GM18907 (cell line): ENCODE measurements around the gene GALNS.
"Not testable (repeated sequence)": the region's sequence is repeated elsewhere in the genome, so short reads cannot be mapped to it uniquely, and the experiment has no call there.

Experiments
- ATAC-seq: cut with Tn5 transposase; IDR thresholded peaks from one replicate; pipeline ENCODE4 v1.9.1; 2021; ENCODE audit warnings: mild to moderate bottlenecking, moderate library complexity; ENCODE audit not compliant: unreplicated experiment

GALNS gene, protein sequence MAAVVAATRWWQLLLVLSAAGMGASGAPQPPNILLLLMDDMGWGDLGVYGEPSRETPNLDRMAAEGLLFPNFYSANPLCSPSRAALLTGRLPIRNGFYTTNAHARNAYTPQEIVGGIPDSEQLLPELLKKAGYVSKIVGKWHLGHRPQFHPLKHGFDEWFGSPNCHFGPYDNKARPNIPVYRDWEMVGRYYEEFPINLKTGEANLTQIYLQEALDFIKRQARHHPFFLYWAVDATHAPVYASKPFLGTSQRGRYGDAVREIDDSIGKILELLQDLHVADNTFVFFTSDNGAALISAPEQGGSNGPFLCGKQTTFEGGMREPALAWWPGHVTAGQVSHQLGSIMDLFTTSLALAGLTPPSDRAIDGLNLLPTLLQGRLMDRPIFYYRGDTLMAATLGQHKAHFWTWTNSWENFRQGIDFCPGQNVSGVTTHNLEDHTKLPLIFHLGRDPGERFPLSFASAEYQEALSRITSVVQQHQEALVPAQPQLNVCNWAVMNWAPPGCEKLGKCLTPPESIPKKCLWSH

DNA sequence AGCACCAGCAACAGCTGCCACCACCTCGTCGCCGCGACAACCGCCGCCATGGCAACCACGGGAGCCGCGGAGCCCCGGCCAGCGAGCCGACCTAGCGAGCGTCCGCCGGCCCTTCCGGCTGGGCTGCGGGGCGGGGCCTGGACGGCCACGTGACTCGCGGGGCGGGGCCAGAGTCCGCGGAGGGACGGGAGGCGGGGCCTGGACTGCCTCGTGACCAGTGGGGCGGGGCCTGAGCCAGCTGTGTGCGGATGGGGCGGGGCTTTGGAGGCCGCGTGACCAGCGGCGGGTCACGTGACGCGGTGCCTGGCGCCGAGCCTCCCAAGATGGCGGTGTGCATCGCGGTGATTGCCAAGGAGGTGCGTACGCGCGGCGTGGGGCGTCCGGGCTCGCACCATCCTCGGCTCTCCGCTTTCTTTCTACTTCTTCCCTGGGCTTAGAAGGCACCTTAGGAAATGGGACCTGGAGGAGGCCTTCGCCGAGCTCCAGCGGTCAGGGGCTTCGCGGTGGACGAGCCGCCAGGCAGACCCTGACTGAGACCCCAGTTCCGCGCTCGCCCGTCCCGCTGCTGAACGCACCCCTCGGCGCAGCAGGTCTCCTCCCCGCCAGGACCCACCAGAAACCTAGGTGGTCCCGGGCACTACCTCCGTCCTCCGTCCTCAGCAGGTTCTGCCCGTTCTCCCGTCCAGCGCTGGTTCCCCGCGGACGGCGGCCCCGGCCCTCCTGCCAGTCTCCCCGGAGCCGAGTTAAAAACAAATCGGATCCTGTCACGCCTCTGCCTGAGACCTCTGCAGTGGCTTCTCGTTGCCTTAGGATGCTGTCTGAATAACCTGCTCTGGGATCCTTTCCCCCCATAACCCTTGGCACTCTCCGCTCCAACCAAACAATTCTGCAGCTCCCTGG, at the start of gene GALNS, which contains the start of gene TRAPPC2L:
Gene GALNS, minus strand, starts transcription at position 120 of the 900 bp plus-strand sequence. Its CDS starts 70 bp downstream, at position 50.
Gene TRAPPC2L, plus strand, starts transcription at position 300 of the 900 bp plus-strand sequence. Its CDS starts 24 bp downstream, at position 324.
- peak; percentile 82 for ATAC-seq

DNA sequence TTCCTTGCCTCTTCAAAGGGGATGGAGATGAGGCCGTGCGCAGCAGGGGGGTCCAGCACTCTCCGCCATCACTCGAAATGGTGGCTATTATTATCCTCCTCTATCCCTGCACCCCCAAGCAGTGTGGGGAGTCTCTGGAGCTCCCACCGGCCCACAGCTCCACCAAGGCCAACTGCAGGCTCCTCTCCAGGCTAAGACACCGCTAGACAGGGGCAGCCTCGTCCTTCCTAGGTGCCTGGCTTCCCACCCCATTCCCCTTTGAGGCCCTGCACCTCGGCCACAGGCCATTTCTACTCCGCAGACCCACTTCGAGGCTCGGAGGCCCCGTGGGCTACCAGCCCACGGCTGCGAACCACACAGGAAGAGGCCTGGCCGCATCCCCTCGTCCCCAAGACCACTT, 49.3 kb upstream of the GALNS start:
- no peak for ATAC-seq

DNA sequence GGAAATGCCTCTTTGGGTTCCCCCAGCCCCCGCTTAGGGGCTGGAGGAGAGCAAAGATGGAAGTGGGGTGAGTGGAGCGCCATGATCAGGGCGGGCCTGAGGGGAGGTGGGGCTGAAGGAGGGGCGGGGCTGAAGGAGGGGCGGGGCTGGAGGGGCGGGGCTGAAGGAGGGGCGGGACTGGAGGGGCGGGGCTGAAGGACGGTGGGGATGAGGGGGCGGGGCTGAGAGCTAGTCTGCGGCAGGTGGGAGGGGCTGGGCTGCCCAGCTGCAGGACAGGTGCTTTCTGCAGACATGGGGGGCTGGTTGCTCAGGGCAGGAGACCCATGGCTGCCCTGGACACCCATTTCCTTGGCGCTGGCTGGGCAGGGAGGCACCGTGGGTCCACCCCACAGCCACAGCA, 48.8 kb upstream of the GALNS start:
- ATAC-seq = no peak

DNA sequence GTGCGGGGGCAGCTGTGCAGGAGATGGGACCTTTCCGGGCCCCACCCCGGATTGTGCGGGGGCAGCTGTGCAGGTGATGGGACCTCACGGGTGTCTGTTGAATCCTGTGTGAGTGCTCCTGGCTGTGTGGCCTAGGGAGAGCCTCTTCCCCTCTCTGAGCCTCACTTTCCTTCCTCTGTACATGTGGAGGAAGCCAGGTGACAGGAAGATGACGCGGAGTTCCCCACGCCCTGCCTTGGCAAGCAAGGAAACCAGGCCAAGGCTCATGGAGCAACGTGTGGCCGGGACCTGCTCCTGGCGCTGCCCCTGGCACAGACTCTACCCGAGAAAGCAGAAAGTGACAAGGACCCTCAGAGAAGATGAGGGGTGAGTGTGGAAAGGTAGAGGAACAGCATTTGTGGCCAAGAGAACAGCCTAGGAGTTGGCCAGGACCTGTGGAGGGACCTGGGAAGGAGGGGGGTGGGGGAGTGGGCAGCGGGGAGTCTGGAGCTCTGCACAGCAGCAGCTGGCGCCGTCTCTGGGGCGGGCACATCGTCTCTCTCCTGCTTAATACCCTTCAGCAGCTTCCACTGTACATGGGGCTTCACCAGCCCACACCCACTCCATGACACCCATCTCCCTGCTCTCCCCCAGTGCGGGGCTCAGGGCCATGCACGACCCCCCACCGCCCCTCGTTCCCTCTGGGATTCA, 48.1 kb upstream of the GALNS start:
- no peak for ATAC-seq

DNA sequence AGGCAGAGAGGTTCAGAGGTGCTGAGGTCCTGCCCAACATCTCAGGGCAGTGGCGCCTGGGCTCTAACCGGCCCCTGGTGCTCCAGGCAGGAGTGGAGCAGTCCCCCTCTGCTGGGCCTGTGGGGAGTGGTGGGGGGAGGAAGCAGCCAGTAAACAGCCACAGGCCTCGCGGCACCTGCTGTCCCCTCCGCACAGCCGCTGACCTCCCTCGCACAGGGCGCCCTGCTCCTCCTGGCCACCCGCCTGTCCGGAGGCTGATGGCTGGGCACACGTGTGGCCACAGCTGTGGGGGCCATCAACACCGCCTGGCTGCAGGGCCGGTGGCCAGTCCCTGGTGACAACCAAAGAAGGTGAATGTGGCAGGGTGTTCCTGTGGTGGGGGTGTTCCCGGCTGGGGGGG, 46.5 kb upstream of the GALNS start:
- no peak for ATAC-seq

DNA sequence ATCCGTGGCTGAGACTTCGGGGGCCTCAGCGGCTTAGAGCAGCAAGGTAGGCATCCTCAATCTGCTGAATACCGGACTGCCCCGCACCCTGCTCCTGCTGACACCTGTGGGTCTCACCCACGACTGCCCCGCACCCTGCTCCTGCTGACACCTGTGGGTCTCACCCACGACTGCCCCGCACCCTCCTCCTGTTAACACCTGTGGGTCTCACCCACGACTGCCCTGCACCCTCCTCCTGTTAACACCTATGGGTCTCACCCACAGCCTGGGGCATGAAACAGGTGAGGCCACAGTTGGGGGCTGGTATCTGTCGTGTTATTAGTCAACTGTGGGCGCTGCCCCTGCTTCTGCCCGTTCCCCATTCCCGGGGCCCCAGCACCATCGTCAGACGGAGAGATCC, 46.0 kb upstream of the GALNS start:
- no peak for ATAC-seq

DNA sequence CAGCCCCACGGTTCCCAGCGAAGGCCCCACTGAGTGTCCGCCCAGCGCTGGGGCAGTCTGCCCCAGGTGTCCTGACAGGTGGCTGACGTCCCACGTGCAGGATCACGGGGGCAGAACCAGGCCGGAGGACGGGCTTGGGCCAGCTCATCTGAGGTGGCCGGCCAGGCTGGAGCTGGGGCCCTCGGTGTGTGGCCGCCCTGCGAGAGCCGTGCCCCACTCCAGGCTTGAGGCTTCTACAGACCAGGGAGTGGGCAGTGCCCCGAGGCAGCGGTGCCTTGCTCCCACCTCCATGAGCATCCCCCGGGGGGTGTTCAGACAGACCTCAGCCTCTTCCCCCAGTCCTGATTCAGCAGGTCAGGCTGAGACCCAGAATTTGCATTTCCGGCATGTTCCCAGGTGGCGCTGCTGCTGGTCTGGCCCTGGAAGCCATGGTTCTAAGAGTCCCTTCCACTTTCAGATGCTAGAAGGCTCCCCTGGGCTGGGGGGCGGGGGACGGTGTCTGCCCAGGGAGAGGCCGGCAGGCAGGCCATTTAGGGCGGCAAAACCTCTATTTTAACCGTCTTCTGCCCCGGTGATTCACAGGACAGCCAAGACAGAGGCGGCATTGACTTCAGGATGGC, 45.1 kb upstream of the GALNS start:
- ATAC-seq = no peak

DNA sequence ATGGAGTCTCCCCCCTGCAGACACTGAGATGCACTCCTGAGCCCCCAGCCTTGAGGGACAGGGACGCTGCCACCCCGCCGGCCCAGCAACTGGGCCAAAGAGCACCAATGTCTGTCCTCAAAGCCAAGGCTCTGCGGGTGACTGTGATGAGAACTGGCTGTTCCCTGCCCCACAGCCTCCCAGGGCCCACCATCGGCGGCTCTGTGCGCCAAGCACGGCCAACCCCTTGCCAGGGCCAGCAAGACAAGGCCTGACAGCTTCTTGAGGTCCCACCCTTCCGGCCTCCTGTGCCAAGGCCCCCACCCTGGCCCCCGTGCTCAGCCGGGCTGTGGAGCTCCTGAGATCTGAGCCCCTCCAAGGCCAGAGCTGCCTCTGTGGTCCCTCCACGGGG, 43.9 kb upstream of the GALNS start:
- ATAC-seq = no peak

DNA sequence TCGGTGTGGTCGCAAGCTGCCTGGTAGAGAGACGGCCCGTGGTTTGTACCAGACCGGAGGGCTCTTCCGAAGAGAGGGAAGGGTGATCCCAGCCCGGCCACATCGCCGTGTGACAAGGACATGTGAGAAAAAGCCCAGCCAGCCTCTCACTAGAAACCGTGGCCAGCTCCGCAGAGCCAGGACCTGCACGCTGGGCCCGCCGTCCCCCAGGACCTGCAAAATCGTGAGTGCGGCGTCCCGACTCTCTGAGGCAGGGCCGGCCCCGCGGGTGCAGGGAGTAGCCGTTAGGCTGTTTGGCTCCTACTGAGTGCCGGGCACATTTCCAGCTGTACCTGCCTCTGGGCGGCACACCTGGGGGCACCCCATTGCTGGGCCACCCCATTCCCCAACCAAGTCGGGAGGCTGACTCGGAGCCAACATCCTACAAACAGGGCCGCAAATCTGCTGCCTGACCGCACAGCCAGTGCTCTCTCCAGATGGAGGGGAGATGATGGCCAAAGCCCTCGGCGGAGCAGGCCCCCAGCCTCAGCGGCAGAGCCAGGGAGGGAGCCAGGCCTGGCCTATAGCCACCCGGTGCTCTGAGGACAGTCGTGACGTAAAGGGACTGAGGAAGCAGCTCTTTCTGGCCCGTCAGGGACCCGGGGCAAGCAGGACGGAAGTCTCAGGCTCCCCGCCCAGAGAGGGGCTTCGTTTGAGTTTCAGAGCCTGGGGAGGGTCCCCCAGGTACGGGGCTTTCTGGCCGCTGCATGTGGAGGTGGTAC, 43.3 kb upstream of the GALNS start:
- no peak for ATAC-seq

DNA sequence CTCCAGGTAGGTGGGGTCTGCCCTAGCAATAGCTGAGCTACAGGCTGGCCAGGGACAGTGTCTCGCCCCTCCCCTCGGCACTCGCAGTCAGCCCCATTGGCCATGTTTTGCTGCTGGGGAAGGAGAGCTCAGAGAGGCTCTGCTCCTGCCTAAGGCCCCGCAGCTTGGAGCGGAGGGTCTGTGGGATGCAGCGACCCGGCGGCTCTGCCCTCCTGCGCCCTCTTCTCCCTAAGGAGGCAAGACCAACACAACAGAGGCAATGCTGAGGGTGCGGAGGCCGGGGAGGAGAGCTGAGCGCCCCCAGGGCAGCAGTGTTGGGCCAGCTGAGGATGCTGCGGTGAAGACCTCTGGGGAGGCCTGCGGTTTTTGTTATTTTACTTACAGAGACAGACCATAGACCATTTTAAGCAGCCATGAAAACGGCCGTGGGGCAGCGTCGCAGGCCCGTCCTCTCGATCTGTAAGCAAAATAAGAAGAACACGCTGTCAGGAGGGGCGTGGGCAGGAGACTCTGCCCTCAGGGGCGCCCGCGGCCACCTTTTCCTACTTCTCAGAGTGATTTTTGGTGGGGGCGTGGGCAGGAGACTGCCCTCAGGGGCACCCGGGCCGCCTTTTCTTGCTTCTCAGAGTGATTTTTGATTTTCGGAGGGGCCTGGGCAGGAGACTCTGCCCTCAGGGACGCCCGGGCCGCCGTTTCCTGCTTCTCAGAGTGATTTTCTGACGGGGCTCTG, 41.1 kb upstream of the GALNS start:
- no peak for ATAC-seq

DNA sequence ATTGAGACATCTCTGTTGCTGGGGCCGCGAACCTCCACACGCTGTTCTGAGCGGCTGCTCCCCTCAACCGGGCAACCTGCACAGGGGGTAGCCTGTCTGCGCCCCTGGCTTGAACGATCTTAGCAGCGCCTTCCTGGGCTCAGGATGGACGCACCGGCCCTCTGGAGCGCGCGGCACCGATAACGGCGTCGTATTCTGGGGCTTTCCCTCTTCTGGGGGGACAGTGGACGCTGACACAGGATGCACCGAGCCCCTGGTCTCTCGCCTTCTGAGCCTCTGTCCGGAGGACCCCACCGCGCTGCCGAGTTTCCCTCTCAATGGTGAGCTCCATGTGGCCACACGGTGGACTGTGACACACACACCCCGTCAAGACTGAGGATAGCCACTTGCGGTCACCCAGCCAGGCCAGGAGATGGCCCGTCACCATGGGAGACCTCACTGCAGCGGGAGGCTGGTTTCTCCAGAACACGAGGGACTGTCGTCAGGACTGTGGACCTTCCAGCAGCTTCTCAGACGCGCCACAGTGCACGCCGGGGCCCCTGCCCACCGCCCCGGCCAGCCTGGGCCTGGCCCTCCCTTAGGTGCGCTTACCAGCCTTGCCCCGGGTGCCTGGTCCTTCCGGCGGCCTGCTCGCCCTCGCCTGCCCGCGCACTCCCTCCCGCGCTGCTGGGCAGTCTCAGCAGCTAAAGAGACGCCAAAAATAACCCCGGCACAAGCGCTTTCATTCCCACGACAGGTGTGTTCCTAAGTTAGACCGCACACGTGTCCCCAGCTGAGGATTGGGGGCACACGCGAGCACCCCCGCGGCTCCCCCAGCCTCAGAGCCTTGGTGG, 39.7 kb upstream of the GALNS start:
- no peak for ATAC-seq

DNA sequence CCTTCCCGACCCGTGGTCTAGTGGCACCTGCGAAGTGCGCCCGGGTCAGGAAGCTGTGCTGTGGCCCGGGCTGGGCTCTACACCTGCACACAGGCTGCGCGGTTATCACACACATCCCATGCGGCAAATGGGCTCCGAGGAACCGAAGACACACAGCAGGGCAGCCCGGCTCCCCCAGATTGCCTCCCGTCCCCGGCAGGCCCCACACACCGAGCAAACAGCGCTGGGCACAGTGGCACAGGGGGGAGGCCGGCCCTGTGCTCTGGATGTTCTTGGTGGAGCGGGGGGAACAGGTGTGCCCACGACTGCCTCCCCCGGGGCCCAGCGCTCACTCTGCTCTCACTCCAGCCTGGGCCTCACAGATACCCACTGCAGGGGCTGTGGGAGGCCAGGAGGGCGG, 38.6 kb upstream of the GALNS start:
- ATAC-seq = no peak

DNA sequence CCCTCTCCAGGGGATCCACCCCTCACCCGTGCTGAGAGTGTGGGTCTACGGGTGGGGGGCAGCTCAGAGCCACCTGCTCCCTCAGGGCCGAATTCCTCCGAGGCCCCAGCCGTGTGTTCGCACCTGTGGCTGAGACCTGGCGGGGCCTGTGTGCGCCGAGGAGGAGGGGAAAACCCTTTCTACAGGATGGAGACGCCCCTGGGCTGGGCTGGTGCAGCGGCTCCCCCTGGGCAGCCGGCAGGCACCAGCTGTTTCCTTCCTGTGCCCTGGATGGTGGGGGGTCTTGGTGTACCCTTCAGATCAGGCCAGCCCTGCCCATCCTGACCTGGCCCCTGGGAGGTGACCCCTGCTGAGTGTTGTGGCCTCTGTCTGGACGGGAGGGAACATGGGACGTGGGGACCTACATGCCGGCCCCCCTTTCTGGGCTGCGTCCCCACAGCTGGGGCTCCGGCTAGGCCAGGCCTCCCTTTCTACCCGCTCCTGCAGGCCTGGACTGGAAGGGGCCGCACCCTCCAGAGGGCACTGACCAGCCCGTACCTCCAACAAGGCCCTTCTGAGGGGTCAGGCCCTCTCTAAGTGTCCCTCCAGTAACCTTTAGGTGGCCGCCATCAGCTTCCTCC, 38.0 kb upstream of the GALNS start:
- no peak for ATAC-seq

DNA sequence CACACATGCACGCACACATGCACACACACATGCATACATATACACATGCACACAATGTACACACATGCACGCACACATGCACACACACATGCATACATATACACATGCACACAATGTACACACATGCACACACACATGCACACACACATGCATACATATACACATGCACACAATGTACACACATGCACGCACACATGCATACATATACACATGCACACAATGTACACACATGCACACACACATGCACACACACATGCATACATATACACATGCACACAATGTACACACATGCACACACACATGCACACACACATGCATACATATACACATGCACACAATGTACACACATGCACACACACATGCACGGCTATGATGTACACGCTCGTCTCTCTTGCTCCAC, 37.5 kb upstream of the GALNS start:
- not testable (repeated sequence) for ATAC-seq

DNA sequence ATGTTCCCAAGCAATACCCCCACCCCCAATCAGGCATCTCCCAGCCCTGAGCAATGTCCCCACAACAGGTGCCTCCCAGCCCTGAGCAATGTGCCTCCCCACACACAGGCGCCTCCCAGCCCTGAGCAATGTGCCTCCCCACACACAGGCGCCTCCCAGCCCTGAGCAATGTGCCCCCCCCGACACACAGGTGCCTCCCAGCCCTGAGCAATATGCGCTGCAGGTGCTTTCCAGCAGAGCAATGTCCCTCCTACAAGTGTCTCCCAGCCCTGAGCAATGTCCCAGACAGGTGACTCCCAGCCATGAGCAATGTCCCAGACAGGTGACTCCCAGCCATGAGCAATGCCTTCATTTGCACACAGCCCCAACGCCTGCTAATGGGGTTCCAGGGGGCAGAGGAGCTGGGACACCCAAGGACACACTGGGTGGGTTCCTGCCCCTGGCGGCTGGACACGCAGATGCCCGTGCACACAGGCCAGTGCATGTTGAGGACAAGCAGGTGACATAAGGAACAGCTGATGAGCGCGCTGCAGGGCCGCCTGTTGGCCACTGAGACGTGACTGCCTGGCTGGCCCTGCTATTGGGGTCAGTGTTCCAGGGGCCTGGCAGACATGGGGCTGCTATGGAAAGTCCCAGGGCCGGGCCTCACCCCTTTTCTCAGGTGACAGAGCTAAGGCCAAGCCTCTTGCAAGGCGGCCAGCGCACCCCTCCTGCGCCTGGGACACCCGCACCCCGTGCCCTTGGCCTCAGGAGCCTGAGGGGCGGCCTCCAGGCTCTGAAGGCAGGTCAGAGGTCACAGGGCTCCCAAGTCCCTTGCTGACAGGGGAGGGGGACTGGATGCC, 36.6 kb upstream of the GALNS start:
- ATAC-seq = no peak

DNA sequence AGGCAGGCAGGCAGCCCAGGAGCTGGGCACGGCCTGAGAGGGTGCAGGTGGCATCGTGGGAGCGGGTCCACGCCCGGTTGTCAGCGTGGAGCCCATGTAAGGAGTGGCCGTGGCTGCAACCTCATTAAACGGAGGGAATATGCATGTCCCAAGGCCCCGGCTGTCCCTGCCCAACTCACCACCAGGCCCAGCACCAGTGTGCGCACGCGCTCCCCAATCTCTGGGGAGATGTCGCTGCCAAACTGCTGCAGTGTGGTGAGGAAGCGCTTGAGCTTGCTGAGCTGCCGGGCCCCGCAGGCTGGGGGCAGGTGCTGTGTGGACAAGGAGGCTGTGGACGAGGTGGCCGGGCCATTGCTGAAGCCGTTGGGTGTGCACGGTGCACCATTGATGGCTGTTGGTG, 35.3 kb upstream of the GALNS start:
- ATAC-seq = no peak

DNA sequence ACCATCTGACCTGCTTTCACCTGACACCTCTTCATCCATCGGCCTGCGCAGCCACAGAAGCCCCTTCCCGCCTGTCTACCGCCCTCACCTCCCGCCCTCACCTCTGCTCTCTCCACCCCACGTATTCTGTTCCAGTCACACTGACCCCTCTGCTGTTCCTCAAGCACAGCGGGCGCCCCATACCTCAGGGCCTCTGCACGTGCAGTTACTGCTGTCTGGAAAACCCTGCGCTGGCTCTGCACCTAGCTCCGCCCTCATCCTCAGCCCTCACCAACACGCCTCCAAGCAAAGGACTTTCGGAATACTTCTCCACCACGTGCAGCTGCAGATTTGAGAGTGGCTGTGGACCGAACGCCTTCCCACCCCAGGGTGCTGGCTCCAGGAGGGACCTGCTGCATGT, 34.3 kb upstream of the GALNS start:
- ATAC-seq = no peak
